ENCODE measurements around the gene JMJD7.

Gene JMJD7

DNA sequence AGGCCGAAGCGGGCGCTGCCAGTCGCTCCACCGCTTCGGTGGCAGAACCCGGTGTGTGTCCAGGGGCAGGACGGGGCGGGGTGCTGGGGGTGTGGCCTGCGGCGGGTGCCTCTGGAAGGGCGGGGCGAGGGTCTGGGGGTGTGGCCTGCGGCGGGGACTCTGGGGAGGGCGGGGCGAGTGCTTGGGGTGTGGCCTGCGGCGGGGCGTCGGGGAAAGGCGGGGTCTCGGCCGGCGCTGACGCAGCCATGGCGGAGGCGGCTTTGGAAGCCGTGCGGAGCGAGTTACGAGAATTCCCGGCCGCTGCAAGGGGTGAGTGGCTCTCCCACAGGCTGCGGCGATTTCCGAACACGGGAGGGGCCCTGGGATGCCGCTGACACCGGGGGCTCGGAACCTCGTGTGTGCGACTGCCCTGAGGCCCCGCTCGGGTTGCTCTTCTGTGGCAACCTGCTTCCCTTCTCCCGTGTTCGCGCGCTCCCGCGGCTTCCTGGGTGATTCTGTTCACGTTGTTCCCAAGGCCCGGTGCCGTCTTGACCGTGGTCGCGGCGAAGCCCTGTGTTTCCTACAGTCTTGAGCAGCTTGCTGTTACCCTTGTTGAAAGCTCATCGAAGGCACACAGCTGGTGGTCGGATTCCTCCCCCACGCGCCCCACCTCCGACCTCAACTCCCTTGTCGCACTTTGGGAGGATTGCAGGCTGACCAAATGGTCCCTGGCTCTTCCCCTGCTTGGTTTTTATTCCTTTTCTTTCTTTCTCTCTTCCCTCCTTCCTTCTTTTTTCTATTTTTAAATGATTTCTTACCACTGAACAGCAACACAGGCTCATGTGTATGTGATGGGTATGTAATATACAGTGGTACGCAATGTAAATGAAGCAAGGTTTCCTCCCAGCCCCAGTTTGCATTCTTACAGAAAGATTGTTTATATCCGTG is at the start of gene JMJD7:
Gene JMJD7 (plus strand): TSS at position 213 of the 927 bp plus-strand sequence. CDS start 33 bp downstream, at position 246.
- peak; percentile 93 for DNase-seq (ENCODE audit: low spot score)

DNA sequence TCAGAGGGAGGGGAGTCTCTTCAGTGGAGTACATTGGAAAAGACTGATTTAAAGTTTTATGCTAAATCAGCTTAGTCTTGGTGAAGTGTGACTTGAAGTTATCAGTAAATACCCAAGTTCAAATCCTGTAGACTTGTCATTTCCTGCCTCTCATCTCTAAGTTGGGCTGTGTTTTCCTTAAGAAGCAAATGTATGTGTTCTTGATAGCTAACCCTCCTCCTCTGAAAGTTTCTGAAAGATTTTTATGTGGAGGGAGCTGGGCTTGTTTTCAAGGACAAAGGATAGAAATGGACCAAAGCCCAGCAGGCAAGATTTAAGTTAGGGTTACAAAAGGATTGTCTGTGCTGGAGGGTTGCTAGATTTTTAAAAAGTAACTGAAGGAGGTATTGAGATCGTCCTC is 49.4 kb upstream of the JMJD7 start:
- no peak for DNase-seq (ENCODE audit: low spot score)

DNA sequence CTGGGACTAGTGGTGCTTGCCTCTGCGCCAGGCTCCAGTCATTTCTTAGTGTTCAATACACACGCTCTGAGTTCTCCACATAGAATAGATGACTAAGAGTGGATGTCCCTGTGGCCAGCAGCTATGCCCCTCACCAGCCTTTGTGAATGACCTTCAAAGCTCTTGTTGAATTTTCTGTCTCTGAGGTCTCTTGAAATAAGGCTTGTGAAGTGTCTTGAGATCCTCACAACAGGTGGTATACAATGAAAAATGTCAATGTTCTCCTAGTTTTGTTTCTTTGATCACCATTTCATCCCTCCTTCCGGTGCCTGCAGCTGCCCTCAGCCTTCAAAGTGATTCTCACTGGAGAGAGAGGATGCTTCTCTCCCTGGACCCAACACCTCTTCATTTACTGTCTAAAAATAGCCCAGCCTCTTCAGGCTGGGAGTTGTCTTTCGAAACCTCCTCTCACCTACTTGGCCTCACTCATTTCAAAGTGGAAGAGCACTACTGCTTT is 48.2 kb upstream of the JMJD7 start:
- DNase-seq (ENCODE audit: low spot score) = no peak

DNA sequence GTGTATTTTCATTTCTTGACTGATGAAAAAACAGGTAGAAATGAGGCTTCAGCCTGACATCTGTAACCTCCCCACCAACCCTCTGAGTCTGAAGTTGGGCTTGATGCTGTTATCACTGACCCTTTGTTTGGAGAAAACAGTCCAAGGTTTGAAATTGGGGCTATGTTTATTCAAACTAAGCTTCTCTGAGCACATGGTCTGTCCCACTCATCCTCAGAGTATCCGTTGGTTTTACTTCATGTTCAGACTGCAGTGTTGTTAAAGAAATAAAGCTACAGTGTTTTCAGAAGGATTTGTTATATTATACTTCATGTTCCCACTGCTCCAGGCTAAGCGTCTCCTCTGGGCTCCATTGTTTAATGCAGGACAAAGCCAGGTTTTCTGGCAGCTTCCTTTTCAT is 47.6 kb upstream of the JMJD7 start:
- DNase-seq (ENCODE audit: low spot score) = no peak

DNA sequence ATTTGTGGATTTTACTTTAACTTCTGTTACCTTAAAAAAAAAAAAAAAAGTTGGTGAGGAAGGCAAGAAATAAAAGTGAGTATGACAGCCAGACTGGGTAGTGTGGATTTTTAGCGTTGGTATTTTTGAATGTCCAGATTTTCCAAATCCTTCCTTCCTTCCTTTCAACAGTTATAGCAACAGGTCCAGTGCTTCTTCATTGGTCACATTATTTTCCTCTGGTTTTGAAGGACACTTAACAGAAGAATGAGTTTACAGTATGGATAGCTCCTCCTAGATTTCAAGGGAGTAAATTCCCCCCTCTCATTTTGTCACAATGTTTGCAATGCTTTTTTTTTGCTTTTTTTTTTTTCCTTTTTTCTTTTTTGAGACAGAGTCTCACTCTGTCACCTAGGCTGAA is 47.2 kb upstream of the JMJD7 start:
- no peak for DNase-seq (ENCODE audit: low spot score)

DNA sequence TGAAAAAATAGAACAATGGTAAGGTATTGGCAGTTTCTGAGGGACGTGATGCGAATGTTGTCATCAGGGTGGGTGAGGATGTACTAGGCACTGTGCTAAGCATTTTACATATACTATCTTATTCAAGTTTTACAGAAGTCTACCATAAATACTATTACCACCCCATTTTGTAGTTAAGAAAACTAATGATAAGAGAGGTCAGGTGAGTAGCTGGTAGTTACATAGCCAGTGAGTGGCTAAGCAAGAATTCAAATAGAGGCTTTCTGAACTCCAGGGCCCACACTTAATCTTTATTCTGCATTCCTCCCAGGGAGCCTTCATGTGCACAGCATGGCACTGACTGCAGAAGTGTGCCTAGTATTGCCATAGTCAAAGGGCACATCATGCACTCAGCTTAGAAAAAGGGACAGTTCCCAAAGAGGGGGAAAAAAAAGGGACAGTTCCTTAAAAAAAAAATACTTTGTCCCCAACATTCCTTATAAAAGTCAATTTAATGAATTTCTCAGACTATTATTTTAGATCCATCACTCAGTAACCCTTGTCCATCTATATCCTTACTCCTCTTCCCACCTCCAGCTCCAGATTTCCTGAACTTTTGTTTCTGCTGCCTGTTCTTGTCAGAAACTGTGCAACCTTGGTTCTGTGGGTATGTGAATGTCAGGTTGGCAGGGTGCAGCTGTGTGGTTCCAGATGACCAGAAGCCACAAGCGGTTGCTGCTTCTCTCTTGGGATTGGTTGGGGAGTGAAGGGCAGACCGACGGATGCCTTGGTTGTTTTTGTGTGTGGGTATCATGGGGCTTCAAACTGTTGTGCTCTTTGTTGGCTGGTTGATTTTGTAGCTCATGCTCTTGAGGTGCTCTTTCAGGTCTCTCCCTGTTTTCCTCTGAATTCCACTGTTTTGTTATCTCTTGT is 45.3 kb upstream of the JMJD7 start:
- DNase-seq (ENCODE audit: low spot score) = no peak

DNA sequence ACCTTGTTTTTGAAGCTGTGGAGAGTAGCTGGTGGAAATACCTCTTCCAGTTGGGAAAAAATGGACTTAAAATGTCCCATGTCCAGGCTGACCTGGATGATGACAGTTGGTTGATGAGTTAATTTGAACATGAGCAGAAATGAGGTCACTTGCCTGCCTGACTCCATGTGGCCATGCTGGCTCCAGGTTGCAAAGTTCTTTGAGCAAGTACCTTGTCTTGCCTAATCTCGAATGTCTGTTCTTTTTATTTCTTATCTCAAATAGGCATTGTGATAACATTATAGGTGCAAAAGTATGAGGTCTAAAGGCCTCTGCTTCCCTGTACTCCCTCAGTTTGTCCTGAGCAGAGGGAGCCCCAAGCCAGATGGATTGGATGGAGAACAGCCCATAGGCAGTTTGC is 44.6 kb upstream of the JMJD7 start:
- no peak for DNase-seq (ENCODE audit: low spot score)

DNA sequence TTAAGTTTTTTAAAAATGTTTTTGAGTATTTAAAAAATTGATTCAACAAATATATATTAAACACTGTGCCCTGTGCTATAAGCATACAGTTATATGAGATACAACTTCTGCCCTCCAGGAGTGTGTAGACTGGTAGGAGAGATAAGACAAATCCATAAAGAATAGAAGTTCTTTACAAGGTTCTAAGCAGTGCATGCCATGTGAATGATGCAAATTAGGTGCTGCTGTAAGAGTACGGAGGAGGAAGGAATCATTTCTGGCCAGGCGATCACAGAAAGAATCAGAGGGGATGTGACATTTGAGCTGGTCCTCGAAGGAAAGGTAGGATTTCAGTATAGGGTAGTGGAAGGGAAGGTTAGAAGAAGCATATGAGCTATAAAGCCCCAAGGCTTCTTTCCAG is 39.6 kb upstream of the JMJD7 start:
- DNase-seq (ENCODE audit: low spot score) = no peak

DNA sequence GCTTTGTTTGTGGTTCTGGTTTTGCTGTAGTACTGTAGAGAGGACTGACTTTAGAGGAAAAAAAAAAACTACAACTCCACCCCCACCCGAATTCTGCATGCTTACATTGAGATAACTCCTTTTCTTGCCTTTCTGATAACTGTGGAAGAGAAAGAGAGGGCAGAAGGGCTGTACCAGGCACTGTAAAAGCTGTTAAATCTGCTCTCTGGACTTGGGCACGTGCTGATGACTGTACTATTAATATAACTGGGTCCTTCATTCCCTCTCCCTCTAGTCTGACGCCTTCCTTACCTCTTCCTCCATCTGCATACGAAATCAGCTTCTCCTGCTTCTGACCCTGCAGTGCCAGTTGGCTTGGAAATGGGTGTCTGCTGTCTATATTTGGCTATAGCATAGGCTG is 38.7 kb upstream of the JMJD7 start:
- no peak for DNase-seq (ENCODE audit: low spot score)

DNA sequence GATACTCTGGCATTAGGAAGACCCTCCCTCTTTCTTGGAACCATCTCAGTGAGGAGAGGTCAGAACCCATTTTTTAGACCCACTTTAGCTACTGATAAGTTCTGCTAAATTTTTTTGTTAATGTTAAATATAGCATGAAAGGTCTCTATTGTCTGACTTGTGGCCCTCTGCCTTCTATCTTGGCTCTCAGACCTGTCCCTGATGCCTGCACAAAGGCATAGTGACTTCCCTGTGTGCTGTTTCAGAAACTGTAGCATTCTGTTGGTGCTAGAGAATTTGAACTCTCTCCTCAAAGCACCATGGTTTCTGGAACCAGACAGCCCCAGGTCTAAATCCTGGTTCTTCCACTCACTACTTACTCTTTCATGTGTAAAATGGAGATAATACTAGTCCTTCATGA is 38.2 kb upstream of the JMJD7 start:
- no peak for DNase-seq (ENCODE audit: low spot score)

DNA sequence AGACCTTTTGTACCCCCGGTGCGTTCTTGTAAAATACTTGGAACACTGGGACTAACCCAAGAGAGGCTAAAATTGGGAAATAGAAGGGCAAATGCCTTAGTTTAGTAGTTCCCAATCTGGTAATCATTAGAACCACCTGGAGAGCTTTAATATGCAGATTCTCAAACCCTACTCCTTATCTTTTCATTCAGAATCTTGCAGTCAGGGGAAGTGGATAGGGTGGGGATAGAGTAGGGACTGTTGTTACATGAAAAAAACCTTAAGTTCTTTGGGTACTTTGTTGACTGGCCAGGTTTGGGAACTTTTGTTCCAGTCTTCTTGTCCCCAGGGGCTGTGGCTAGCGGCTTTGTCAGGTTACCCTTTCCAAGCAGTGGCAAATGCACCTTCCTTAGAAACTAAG is 37.7 kb upstream of the JMJD7 start:
- DNase-seq (ENCODE audit: low spot score) = no peak

DNA sequence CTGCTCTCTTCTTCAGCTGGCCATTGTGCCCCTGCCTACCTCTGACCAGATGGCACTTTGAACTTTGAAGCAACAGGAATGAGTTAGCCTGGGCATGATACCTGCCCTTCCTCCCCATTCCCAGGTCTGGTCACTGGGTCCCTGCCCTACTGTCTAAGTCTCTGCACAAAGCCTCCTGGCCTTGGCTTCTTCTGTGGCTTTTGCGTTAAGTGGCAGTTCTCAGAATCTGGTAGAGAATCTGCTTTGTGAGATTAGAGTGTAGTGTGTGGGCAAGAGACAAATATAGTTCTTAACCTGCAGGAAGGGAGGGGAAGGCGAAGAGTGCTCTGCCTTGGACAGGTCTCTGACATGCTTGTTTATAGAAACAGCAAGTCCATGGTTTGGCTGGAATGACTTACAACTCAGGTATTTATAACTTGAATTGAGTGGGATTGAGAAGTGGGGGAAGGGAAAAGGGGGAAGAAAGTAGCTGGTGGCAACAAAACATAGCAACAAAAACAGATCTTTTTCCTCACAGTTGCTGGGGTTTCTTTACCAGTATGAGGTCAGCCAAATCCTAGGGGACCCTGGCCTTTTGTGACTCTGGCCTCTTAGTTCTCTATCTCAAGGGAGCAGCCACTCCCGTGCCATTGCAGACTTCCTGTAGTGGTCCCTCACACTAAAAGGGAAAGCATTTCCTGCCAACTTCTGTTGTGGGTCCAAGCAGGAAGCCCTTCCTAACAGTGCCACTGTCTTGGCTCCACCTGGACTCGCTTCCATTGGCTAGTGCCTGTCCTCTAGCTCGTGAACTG is 36.9 kb upstream of the JMJD7 start:
- DNase-seq (ENCODE audit: low spot score) = no peak

DNA sequence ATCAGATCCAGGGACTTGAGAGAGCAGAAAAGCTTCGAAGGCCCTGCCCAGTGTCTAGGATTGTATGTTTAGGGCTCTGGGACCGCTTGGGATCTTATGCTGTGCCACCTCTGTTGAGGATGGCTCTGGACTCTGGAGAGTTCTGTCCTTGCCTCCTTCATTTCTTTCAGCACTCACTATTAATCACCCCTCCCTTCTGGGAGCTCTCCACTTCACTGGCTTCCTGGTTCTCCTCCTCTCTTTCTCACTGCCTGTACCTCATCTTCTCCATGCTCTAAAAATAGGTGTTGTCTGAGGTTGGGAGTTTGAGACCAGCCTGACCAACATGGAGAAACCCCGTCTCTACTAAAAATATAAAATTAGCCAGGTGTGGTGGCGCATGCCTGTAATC is 36.4 kb upstream of the JMJD7 start:
- DNase-seq (ENCODE audit: low spot score) = no peak

DNA sequence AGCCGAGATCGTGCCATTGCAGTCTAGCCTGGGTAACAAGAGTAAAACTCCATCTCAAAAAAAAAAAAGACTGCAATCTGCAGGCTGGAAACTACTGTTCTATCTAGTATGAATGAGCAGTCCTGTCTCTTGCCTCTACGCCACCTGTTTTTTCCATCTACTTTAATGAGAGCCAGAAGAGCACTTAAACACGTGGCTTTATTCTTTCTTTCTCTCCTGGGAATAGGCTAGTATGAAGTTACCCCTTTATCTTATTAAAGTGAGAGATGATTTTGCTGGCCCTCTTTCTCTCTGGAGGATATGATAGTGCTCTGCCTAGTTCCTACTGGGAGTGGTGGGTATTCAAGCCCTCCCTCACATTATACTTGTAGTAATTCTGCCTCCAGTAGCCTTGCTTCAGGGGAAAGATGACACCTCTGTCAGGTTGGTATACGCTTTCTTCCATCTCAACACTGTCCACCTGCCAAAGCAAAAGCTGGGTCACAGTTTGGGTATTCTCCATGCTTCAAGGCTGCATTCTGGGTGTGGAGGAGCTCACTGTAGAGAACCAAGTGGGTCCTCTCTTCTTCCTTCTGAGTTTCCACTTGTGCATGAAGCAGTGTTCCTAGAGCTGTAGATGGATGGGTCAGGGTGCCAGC is 35.8 kb upstream of the JMJD7 start:
- DNase-seq (ENCODE audit: low spot score) = no peak

DNA sequence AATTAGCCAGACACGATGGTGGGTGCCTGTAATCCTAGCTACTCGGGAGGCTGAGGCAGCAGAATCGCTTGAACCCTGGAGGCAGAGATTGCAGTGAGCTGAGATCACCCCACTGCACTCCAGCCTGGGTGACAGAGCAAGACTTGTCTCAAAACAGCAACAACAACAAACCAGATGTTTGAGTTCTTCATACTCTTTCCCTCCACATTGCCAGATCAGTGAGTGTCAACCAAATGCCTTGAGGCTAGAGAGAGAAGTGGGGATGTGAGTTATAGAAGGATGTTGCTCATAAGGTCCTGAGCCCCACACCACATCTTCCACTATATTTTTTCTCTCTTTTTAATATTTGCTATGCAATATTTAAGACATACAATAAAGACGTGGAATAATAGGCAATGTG is 33.8 kb upstream of the JMJD7 start:
- DNase-seq (ENCODE audit: low spot score) = no peak

DNA sequence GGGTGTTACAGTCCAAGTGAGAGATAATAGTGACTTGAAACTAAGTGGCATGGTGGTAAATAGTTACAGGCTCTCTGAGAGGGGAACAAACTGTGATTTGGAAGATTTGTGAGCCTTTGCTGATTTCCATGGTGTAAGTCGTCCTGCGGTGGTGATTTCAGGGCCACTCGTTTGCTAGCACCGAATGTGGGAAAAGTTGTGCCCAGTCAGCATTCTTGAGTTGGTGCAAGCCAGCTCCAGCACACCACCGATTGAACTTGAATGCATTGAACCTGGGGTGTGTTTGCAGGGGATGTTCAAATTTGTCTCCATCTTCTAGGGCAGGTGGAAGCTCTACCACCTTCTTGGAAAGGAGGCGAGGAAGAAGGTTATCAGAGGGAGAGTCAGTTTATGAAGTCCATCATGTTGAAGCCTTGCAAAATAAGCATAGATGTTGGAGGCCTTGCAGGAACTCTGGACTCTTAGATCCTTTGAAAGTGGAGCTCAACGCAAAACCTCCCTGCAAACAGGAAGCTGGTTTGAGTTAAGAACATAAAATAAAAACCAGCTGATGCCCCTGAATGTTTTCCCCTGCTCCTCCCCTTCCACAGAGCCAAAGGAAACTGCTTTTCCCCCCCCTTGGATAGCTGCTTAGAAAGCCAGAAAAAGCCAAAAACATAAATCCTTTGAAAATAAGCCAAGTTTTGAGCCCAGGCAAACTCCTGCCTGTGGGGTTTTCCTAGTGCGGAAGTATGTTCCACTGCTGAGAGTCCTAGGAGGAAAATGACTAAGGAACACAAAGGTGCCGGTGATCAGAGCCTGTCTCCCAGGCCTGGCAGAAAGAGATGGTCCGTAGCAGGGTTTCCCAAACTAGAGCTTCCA is 31.7 kb upstream of the JMJD7 start:
- DNase-seq (ENCODE audit: low spot score) = no peak

DNA sequence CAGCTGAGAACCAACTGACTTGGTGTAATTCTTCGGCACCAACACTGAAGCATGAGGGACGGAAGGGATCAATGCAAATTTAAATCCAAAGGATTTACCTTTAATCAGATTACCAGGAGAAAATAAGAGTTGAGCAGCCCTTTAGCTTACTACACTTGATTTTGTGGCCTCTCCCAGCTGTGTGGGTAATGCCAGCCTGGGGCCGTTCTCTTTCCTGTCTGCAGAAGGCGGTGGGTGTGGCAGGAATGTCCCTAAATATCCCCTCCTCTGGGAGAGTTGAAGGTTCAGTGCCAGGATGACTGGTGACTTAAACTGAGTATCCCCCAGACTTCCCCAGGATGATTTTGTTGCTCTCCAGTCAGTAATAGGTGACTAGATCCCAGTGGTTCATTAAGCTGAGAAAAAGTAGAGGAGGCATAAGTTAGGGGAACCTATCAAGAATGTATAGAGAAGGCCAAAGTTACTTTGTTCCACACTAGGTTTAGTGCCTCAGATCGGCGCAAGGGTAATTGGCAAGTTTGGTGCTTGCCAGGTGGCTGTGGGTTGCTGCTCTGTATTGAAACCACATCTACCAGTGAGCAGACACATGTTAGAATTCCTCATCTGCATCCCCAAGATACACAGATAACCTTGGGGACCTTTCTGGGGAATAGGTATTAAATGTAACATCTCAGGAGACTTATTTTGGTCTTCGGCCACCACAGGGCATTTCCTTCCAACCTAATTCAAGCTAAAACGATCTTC is 30.5 kb upstream of the JMJD7 start:
- DNase-seq (ENCODE audit: low spot score) = no peak

DNA sequence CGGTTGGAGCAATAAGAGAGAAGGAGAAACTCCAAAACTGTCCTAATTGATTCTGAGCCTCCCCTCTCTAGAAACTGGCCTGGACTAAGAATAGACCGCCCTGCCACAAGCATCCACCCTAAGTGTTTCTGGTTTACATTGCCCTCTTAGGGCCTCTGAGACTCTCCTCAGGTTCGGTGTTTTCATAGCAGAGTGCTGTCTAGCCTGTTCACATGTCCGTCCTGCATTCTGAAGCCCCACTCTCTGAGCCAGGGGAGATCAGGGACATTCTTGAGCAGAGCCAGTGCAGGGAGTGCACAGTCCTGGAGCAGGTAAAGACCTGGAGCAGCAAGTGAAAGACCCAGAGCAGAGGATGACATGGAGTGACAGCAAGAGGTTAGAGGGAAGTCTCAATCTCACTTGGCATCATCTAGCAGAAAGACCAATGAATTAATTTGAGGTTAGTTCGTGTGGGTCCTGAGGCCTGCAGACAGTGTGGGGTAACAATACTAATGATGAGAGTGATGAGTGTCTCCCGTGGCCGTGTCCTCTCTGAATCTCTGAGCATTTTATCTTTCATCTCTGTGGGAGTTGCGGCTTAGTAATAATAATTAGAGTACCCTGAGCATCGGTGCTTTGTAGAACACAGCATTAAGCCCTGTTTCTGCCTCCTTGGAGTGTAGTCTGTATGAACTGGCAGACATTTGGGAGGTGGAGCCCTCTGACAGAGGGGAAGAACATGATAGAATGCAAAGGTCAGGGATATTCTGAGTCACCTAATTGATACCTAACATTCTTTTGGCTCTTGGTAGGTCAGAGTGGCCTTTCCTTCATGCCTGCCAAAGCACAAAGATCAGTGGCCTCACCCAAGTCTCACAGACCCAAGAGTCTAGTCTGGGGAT is 29.0 kb upstream of the JMJD7 start:
- no peak for DNase-seq (ENCODE audit: low spot score)

DNA sequence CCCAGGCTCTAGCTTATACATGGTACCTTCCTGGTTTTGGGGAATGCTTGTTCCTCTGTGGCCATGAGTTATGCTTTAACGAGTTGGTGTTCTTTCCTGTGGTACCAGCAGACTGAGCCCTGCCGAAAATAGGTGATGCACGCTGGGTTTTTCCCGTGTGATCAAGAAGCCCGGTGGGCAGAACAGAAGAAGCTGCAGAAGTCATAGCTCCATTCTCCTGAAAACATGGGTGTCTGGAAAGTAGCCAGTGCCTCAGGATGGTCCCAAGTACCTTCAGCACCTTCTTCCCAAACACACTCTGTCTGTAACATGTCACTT is 28.4 kb upstream of the JMJD7 start:
- DNase-seq (ENCODE audit: low spot score) = no peak

All from hematopoietic multipotent progenitor cell treated with erythropoietin and hydrocortisone succinate and interleukin-3 and kit ligand, for 15 days (in vitro differentiated cells).